ENCODE data around the gene KCNJ12.

DNA sequence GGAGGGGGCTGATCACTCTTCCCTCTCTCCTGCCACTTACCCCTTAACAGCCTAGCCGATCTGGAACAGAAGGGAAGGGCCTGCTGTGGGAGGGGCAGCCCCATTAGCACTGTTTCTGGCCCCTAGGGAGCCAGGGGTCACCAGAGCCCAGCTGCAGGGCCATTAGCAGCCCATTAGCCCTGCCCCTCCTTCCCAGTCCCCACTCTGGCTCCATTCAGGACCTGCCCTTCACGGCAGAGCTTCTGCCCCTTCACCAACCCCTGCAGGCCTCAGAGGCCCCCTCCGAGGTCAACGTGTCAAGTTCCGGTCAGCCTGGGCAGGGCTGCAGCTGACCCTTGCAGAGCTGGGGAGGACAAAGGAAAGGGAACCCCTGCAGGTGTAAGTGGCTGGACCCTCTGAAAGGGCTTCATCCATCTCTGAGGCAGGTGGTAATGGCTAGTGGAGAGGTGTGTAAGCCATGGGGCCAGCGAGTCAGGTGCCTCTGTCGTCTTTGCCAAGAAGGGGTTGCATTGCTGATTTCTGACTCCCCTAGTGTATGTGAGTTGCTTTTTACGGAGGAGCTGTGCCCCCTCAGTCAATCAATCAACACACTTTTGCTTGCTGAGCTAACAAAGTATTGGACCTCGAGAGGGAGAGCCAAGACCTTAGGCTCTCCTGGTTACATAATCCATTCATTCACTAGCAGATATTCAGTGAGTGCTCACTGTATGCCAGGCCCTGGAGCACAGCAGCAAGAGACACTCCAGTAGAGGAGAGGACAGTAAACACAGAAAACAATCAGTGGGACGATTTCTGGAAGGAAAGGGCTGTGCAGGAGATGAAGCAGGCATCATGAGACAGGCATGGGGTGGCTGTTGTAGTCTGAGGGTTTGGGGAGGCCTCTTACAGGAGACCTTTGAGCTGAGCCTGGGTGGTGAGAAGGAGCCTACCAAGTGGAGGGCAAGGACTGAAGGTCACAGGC is 18.2 kb upstream of the KCNJ12 start:
- TF ChIP-seq EZH2 (IDR thresholded peaks at IDR 0.05; ENCODE audit: low read depth, unreplicated experiment) (no peak), JUNB (IDR thresholded peaks at IDR 0.05; ENCODE audit: unreplicated experiment) (no peak), POLR2AphosphoS5 (IDR thresholded peaks at IDR 0.05; ENCODE audit: low read depth) (no peak), EZH2phosphoT487 (IDR thresholded peaks at IDR 0.05; ENCODE audit: unreplicated experiment) (no peak), STAT1 (IDR thresholded peaks at IDR 0.05; ENCODE audit: unreplicated experiment) (no peak)
- TF ChIP-seq, protein P1, sequence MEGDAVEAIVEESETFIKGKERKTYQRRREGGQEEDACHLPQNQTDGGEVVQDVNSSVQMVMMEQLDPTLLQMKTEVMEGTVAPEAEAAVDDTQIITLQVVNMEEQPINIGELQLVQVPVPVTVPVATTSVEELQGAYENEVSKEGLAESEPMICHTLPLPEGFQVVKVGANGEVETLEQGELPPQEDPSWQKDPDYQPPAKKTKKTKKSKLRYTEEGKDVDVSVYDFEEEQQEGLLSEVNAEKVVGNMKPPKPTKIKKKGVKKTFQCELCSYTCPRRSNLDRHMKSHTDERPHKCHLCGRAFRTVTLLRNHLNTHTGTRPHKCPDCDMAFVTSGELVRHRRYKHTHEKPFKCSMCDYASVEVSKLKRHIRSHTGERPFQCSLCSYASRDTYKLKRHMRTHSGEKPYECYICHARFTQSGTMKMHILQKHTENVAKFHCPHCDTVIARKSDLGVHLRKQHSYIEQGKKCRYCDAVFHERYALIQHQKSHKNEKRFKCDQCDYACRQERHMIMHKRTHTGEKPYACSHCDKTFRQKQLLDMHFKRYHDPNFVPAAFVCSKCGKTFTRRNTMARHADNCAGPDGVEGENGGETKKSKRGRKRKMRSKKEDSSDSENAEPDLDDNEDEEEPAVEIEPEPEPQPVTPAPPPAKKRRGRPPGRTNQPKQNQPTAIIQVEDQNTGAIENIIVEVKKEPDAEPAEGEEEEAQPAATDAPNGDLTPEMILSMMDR (conservative IDR thresholded peaks at IDR 0.05; ENCODE audit: low read depth in 2 of 2), result no peak
- TF ChIP-seq, protein P2, sequence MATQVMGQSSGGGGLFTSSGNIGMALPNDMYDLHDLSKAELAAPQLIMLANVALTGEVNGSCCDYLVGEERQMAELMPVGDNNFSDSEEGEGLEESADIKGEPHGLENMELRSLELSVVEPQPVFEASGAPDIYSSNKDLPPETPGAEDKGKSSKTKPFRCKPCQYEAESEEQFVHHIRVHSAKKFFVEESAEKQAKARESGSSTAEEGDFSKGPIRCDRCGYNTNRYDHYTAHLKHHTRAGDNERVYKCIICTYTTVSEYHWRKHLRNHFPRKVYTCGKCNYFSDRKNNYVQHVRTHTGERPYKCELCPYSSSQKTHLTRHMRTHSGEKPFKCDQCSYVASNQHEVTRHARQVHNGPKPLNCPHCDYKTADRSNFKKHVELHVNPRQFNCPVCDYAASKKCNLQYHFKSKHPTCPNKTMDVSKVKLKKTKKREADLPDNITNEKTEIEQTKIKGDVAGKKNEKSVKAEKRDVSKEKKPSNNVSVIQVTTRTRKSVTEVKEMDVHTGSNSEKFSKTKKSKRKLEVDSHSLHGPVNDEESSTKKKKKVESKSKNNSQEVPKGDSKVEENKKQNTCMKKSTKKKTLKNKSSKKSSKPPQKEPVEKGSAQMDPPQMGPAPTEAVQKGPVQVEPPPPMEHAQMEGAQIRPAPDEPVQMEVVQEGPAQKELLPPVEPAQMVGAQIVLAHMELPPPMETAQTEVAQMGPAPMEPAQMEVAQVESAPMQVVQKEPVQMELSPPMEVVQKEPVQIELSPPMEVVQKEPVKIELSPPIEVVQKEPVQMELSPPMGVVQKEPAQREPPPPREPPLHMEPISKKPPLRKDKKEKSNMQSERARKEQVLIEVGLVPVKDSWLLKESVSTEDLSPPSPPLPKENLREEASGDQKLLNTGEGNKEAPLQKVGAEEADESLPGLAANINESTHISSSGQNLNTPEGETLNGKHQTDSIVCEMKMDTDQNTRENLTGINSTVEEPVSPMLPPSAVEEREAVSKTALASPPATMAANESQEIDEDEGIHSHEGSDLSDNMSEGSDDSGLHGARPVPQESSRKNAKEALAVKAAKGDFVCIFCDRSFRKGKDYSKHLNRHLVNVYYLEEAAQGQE (IDR thresholded peaks at IDR 0.05; ENCODE audit: unreplicated experiment), result no peak

Data from GM23338 (cell line).